HepG2 (cell line): ENCODE data around the gene CHEK2. TPM values are rescaled to one million over a fixed set of nuclear protein-coding genes. Genes with fewer than 3 reads are reported as not detected.

Experiments
- CBX1 ChIP-seq: IDR thresholded peaks from one replicate; pipeline ENCODE4 v1.6.1; 2016; ENCODE audit warnings: antibody characterized with exemption, low read depth
- EED ChIP-seq: sonication (generic); formaldehyde crosslinking; IDR thresholded peaks from 2 replicates; pipeline ENCODE4 v1.5.0; 2020; ENCODE audit warnings: mild to moderate bottlenecking, missing genetic modification reagents
- LCORL ChIP-seq, 2 experiments: fragments of 450-650 bp in 1 of 2; sonication (generic) in 1 of 2; formaldehyde crosslinking in 1 of 2; IDR thresholded peaks; 2 replicates each; pipeline versions ENCODE4 v1.5.0 to v1.6.1; 2017 to 2020; ENCODE audit warnings: antibody characterized with exemption in 1 of 2, missing genetic modification reagents in 1 of 2
- NKX3-1 ChIP-seq: sonication (generic); formaldehyde crosslinking; IDR thresholded peaks from 2 replicates; pipeline ENCODE4 v1.5.0; 2020; ENCODE audit warnings: missing genetic modification reagents
- RAD21 ChIP-seq: fragments of 450-650 bp; formaldehyde crosslinking; IDR thresholded peaks from 2 replicates; pipeline ENCODE4 v1.5.0; 2020; ENCODE audit warnings: mild to moderate bottlenecking
- SRSF1 ChIP-seq: fragments of 200-400 bp; formaldehyde crosslinking; optimal IDR thresholded peaks from 2 replicates; pipeline ENCODE3; 2017; ENCODE audit warnings: mild to moderate bottlenecking, low read depth, low read length, moderate library complexity
- SRSF9 ChIP-seq: fragments of 200-400 bp; formaldehyde crosslinking; IDR thresholded peaks from 2 replicates; pipeline ENCODE4 v1.6.1; 2018; ENCODE audit warnings: borderline replicate concordance, mild to moderate bottlenecking, low read depth, low read length; ENCODE audit not compliant: insufficient read depth, poor library complexity, severe bottlenecking
- TSC22D2 ChIP-seq: sonication (generic); formaldehyde crosslinking; IDR thresholded peaks from 2 replicates; pipeline ENCODE4 v1.5.1; 2020; ENCODE audit warnings: missing genetic modification reagents, mild to moderate bottlenecking, borderline replicate concordance
- YY1 ChIP-seq: IDR thresholded peaks from 2 replicates; pipeline ENCODE4 v1.6.1; 2011; ENCODE audit warnings: low read length, low read depth, moderate library complexity, mild to moderate bottlenecking; ENCODE audit not compliant: insufficient read depth, insufficient replicate concordance
- ZMAT3 ChIP-seq: sonication (generic); formaldehyde crosslinking; conservative IDR thresholded peaks from 2 replicates; pipeline ENCODE4 v1.7.0; 2021; ENCODE audit warnings: missing genetic modification reagents
- ZNF101 ChIP-seq: sonication (generic); formaldehyde crosslinking; IDR thresholded peaks from 2 replicates; pipeline ENCODE4 v1.4.0; 2020; ENCODE audit warnings: mild to moderate bottlenecking, low read depth, missing genetic modification reagents, borderline replicate concordance
- ZNF230 ChIP-seq: sonication (generic); formaldehyde crosslinking; IDR thresholded peaks from 2 replicates; pipeline ENCODE4 v1.4.0; 2020; ENCODE audit warnings: mild to moderate bottlenecking, missing genetic modification reagents
- ZNF558 ChIP-seq: sonication (generic); formaldehyde crosslinking; IDR thresholded peaks from 2 replicates; pipeline ENCODE4 v1.9.0; 2022; ENCODE audit warnings: mild to moderate bottlenecking, missing genetic modification reagents, borderline replicate concordance
- ZNF772 ChIP-seq: sonication (generic); formaldehyde crosslinking; IDR thresholded peaks from 2 replicates; pipeline ENCODE4 v1.5.0; 2020; ENCODE audit warnings: mild to moderate bottlenecking, missing genetic modification reagents
- ZSCAN20 ChIP-seq: sonication (generic); formaldehyde crosslinking; IDR thresholded peaks from 2 replicates; pipeline ENCODE4 v1.4.0; 2020; ENCODE audit warnings: missing genetic modification reagents, mild to moderate bottlenecking, borderline replicate concordance
- polyA plus RNA-seq, 8 experiments: library from polyadenylated mRNA; depleted of rRNA in 3 of 8; stranded (reverse) in 7 of 8; unstranded in 1 of 8; fragments of >200 nt; fragmentation: Illumina TruSeq in 4 of 8; extraction: Trizol in 4 of 8; gene quantifications; 2 replicates each; pipeline versions ENCODE4 v1.2.1 to v1.2.3, GENCODE V29; 2011 to 2016; ENCODE audit warnings: low read depth in 4 of 8, missing spikeins in 1 of 8, mixed read lengths in 1 of 8; ENCODE audit not compliant: insufficient read depth in 1 of 8
- total RNA-seq, 5 experiments: library from RNA; depleted of rRNA; stranded (reverse); fragments of >200 nt; fragmentation: Illumina TruSeq; extraction: Trizol; gene quantifications; 2 replicates each; pipeline ENCODE4 v1.2.3, GENCODE V29; 2016; ENCODE audit warnings: low read depth in 1 of 5
- TF ChIP-seq, protein P1 (sequence below): sonication (generic); formaldehyde crosslinking; IDR thresholded peaks from 2 replicates; pipeline ENCODE4 v1.8.0; 2022; ENCODE audit warnings: mild to moderate bottlenecking, missing genetic modification reagents; ENCODE audit not compliant: insufficient replicate concordance
- TF ChIP-seq, protein P2 (sequence below): IDR thresholded peaks from 2 replicates; pipeline ENCODE4 v1.6.1; 2016; ENCODE audit warnings: low read depth, missing genetic modification reagents, missing compliant biosample characterization
- TF ChIP-seq, protein P3 (sequence below): conservative IDR thresholded peaks from 2 replicates; pipeline ENCODE4 v1.6.1; 2018; ENCODE audit warnings: missing genetic modification reagents
- TF ChIP-seq, protein P4 (sequence below): IDR thresholded peaks from 2 replicates; pipeline ENCODE4 v1.6.1; 2016; ENCODE audit warnings: control low read depth

CHEK2 gene
- total and polyA plus RNA-seq, 2 of the 13 experiments (the other 11 are each of a cell fraction or from before 2014, with no cell fraction given), result 27.0 to 40.5 TPM

DNA sequence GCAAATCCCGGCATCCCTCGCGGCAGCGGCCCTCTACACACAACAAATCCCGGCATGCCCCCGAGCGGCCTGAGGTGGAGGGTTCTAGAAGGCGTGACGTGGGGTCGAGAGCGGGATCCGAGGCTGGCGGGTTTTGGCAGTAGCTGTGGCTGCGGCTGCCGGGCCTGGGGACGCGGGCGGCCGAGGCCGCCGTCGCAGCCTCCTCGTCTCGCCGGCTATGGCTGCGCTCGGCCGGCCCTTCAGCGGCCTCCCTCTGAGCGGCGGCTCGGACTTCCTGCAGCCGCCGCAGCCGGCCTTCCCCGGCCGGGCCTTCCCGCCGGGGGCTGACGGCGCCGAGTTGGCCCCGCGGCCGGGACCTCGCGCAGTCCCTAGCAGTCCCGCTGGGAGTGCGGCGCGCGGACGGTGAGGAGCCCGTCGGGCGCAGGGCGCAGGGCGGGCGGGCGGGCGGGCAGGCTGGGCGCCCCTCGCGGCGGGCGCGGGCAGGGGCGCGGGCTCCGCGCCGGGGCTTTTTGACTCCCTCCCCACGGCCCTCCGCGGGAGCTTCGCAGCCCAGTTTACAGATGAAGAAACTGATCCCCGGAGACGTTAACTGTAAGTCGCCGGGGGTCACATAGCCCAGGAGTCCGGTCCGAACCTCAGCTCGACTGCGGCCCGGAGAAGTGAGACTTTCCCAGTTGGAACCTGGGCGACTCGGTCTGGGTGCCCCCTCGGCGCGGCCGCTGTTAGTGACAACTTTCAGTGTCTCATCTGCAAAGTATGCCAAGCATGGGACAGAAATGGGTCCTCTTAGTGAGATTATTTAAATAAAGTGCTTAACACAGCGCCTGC, 31.2 kb upstream of the CHEK2 start, which contains the start of gene CCDC117 (continued):
- TF ChIP-seq, protein P1, sequence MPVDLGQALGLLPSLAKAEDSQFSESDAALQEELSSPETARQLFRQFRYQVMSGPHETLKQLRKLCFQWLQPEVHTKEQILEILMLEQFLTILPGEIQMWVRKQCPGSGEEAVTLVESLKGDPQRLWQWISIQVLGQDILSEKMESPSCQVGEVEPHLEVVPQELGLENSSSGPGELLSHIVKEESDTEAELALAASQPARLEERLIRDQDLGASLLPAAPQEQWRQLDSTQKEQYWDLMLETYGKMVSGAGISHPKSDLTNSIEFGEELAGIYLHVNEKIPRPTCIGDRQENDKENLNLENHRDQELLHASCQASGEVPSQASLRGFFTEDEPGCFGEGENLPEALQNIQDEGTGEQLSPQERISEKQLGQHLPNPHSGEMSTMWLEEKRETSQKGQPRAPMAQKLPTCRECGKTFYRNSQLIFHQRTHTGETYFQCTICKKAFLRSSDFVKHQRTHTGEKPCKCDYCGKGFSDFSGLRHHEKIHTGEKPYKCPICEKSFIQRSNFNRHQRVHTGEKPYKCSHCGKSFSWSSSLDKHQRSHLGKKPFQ, result no peak
- TF ChIP-seq LCORL (IDR thresholded peaks at IDR 0.05) (no peak), LCORL (CRISPR knock-in tag; IDR thresholded peaks at IDR 0.05) (0 out of 2 replicates have a peak, but pooled peaks have one; percentile 48), SRSF9 (no peak), ZNF772 (CRISPR knock-in tag) (peak; percentile 22; the same call in 1 of the 2 replicates), RAD21 (peak; percentile 66; the same call in 1 of the 2 replicates), ZNF558 (peak; percentile 75; the same call in 1 of the 2 replicates), SRSF1 (no peak), TSC22D2 (CRISPR knock-in tag) (peak; percentile 85), EED (no peak), ZMAT3 (peak; percentile 83), ZNF230 (CRISPR knock-in tag) (peak; percentile 62; the same call in 1 of the 2 replicates), ZSCAN20 (no peak), NKX3-1 (peak; percentile 60; the same call in 1 of the 2 replicates), CBX1 (peak; percentile 22), ZNF101 (CRISPR knock-in tag) (no peak), YY1 (no peak)
- TF ChIP-seq, protein P2, sequence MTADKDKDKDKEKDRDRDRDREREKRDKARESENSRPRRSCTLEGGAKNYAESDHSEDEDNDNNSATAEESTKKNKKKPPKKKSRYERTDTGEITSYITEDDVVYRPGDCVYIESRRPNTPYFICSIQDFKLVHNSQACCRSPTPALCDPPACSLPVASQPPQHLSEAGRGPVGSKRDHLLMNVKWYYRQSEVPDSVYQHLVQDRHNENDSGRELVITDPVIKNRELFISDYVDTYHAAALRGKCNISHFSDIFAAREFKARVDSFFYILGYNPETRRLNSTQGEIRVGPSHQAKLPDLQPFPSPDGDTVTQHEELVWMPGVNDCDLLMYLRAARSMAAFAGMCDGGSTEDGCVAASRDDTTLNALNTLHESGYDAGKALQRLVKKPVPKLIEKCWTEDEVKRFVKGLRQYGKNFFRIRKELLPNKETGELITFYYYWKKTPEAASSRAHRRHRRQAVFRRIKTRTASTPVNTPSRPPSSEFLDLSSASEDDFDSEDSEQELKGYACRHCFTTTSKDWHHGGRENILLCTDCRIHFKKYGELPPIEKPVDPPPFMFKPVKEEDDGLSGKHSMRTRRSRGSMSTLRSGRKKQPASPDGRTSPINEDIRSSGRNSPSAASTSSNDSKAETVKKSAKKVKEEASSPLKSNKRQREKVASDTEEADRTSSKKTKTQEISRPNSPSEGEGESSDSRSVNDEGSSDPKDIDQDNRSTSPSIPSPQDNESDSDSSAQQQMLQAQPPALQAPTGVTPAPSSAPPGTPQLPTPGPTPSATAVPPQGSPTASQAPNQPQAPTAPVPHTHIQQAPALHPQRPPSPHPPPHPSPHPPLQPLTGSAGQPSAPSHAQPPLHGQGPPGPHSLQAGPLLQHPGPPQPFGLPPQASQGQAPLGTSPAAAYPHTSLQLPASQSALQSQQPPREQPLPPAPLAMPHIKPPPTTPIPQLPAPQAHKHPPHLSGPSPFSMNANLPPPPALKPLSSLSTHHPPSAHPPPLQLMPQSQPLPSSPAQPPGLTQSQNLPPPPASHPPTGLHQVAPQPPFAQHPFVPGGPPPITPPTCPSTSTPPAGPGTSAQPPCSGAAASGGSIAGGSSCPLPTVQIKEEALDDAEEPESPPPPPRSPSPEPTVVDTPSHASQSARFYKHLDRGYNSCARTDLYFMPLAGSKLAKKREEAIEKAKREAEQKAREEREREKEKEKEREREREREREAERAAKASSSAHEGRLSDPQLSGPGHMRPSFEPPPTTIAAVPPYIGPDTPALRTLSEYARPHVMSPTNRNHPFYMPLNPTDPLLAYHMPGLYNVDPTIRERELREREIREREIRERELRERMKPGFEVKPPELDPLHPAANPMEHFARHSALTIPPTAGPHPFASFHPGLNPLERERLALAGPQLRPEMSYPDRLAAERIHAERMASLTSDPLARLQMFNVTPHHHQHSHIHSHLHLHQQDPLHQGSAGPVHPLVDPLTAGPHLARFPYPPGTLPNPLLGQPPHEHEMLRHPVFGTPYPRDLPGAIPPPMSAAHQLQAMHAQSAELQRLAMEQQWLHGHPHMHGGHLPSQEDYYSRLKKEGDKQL, result peak; percentile 21; the same call in 1 of the 2 replicates
- TF ChIP-seq, protein P3, sequence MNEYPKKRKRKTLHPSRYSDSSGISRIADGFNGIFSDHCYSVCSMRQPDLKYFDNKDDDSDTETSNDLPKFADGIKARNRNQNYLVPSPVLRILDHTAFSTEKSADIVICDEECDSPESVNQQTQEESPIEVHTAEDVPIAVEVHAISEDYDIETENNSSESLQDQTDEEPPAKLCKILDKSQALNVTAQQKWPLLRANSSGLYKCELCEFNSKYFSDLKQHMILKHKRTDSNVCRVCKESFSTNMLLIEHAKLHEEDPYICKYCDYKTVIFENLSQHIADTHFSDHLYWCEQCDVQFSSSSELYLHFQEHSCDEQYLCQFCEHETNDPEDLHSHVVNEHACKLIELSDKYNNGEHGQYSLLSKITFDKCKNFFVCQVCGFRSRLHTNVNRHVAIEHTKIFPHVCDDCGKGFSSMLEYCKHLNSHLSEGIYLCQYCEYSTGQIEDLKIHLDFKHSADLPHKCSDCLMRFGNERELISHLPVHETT, result no peak
- TF ChIP-seq, protein P4, sequence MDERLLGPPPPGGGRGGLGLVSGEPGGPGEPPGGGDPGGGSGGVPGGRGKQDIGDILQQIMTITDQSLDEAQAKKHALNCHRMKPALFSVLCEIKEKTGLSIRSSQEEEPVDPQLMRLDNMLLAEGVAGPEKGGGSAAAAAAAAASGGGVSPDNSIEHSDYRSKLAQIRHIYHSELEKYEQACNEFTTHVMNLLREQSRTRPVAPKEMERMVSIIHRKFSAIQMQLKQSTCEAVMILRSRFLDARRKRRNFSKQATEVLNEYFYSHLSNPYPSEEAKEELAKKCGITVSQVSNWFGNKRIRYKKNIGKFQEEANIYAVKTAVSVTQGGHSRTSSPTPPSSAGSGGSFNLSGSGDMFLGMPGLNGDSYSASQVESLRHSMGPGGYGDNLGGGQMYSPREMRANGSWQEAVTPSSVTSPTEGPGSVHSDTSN (CRISPR knock-in tag), result no peak
